ENCODE data around the gene FARP1.
"Not testable (repeated sequence)": the region's sequence is repeated elsewhere in the genome, so short reads cannot be mapped to it uniquely, and the experiment has no call there.

Gene FARP1

GRCh38 chr13:98267080-98267912 lies 124.4 kb downstream of the FARP1 start:
- DNase-seq = no peak

GRCh38 chr13:98269386-98269785 lies 126.5 kb downstream of the FARP1 start:
- no peak for DNase-seq

- DNase-seq = no peak
Measured at GRCh38 chr13:98270819-98271218, 127.9 kb downstream of the FARP1 start.

GRCh38 chr13:98271646-98272045 lies 128.8 kb downstream of the FARP1 start:
- not testable (repeated sequence) for DNase-seq

- DNase-seq = no peak
Measured at GRCh38 chr13:98272549-98272948, 129.7 kb downstream of the FARP1 start.

- DNase-seq = no peak
Measured at GRCh38 chr13:98273067-98273823, 130.4 kb downstream of the FARP1 start.

DNA sequence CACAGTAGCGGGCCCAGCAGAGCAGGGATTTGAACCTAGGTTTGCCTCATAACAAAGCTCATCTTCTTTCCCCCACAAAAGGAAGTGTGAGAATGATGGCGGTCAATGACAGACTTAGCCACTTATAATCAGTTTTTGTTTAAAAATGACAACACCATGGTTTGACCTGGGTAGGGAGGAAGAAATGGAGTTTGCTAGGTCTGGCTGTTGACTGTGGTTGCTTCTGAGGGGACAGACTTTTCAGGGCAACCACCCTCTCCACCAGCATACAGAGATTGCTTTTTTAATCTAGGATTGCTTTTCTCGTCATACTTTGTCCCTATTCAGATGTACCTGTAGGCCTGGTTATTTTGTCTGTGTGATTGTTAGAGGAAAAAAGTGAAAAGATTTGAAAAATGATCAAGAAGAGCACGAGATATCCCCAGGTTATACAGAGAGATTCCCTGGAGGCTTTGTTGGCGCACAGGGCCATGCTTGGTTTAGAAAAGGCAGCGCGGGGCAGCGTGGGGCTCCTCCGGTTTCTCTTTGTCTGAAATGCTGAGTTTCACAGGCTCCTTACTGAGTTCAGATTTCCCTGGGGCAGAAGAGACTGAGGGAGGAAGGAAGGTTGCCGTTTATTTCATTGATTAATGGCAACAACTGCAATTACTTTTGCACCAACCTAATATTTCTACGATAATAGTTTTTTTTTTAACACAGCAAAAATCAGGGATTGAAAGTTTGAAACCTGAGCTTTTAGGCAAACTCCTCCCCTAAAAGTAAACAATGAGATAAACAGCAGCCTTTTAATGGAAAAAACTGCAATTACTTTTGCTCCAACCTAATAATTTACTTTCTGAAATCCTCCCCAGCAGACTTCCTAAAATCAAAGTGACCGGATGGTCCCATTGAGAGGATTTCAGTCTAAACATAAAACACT lies 131.2 kb downstream of the FARP1 start:
- DNase-seq = no peak

- DNase-seq = no peak
Measured at GRCh38 chr13:98274921-98275487, 132.1 kb downstream of the FARP1 start.

DNA sequence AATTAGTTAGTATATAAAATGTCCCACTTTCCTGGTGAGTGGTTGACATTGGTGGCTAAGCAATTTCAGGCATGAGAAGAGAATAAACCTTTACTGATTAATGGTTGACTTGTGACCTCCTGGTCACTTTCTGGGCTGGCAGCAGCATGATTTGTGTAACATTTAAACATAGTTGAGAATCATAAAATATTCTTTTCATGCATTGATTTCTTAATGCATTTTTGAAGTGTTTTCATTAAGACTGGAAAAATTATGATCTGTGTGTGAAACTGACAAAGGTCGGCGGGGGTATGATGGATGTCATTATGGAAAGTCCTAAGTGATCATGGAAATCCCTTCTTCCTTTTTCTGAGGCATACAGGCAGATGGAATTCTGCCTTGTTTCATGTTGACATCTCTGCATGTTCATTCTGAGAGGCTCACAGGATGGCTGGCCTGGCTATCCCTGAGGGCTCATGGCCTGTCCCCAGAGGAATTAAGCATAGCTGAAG lies 132.8 kb downstream of the FARP1 start:
- no peak for DNase-seq

DNA sequence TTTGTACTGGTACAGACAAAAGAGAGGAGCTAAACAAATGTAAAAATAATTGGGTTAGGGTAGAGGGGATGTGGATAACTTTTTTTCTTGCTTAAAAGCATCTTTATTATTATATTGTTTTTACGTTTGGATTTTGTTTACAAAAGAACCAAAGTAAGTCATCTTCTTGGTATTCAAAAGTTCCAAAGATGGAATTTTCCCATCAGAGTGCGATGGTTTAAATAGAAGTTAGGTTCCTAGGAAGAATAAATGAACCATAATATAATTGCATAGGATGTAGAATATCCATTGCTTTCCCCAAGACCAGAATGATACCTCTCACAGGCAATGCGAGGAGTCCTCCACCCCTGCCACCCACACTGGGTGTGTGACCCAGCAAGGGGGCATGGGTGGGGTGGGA lies 133.6 kb downstream of the FARP1 start:
- DNase-seq = no peak

DNA sequence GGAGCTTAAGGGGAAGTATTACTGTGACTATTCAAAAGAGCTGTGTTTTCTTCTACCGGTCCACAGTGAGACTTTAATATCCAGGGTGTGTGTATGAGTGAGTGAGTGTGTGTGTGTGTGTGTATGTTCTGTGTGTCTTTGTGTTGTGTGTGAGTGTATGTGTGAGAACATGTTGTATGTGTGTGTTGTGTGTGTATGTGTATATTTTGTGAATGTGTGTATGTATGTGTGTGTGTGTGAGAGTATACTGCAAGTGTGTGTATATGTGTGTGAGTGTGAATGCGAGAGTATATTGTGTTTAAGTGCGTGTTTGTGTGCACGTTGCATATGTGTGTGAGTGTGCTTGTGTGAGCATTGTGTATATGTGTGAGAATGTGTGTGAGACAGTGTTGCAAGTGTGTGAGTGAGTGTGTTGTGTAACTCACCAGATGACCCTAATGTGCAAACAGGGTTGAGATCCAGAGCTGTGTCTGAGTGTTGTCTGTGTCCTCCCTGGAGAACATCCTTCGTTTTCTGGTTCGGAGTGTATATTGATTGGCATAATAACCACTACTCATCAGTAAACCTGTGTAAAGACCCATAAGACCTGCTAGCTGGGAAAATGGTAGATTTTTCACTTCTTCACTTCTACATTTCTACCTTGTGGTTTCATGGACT lies 135.3 kb downstream of the FARP1 start:
- DNase-seq = no peak

GRCh38 chr13:98279473-98280175 lies 136.7 kb downstream of the FARP1 start:
- no peak for DNase-seq

DNA sequence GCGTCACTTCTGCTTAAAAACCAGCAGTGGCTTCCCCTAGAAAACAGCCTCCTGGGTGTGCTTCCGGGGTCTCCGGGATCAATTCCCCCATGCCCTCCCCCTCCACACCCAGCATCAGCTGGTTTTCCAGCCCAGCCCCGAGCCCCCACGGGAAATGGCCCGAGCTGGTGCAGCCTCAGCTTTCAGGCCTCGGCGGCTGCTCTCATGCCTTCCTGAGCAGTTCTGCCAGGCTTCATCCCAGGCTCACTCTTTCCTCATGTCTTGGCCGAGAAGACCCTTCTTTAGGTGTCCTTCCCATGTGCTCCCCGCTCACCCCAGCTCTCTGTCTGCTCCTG lies 137.2 kb downstream of the FARP1 start:
- DNase-seq = no peak

GRCh38 chr13:98284679-98285078 lies 141.8 kb downstream of the FARP1 start:
- DNase-seq = no peak

GRCh38 chr13:98285317-98285716 lies 142.4 kb downstream of the FARP1 start:
- no peak for DNase-seq

- no peak for DNase-seq
Measured at GRCh38 chr13:98285852-98286594, 143.1 kb downstream of the FARP1 start.

GRCh38 chr13:98286799-98287198 lies 143.9 kb downstream of the FARP1 start:
- DNase-seq = no peak

DNA sequence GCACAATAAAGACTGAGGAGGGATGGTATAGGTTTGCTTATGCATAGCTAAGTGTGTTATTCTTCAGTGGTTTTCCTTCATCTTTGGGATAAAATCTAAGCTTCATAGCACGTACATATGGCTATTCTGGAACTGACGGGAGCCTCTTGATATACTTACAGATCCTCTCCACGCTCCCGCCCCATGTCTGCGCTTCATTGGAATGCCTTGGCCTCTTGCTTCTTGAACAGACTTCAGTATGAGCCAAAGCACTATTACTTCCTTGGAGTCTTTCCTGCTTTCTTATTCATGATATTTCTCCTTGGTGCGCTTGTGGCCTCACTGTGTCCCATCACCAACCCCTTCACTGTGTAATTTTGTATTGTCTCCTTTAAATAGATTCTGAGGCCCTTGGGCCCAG lies 145.3 kb downstream of the FARP1 start:
- DNase-seq = no peak

- DNase-seq = no peak
Measured at GRCh38 chr13:98289339-98289945, 146.5 kb downstream of the FARP1 start.

- DNase-seq = no peak
Measured at GRCh38 chr13:98290261-98290660, 147.4 kb downstream of the FARP1 start.

Measured in stimulated activated CD4-positive, alpha-beta T cell treated with anti-CD3 and anti-CD28 coated beads, Interleukin-4, amount 100 ng/mL, for 1 hour (primary cell).